HG03442 (cell line): Measurements from ENCODE around the gene ZDHHC6.
"Not testable (repeated sequence)": the region's sequence is repeated elsewhere in the genome, so short reads cannot be mapped to it uniquely, and the experiment has no call there.

ENCODE experiments used
- ATAC-seq: cut with Tn5 transposase; IDR thresholded peaks from one replicate; pipeline ENCODE4 v1.9.1; 2021; ENCODE audit warnings: mild to moderate bottlenecking, moderate library complexity; ENCODE audit not compliant: unreplicated experiment

ZDHHC6 gene

DNA sequence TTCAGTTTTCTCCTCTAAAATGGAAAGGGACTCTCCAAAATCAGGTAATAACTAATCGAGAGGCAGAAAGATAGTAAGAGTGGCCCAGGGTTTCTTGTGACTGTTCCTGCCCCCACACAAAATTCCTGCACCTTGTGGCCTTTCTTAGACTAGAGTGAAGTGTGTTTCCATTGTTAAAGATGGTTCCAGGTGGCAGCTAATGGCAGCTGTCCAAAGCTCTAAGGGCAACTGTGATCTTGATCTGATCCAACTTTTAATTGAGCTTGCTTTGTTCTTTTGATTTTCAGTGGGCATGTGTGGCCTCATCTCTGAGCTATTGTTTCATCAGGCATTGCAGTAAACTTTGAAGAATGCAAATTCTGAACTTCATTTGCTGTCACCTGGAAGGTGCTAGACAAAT lies 53.4 kb downstream of the ZDHHC6 start:
- no peak for ATAC-seq

DNA sequence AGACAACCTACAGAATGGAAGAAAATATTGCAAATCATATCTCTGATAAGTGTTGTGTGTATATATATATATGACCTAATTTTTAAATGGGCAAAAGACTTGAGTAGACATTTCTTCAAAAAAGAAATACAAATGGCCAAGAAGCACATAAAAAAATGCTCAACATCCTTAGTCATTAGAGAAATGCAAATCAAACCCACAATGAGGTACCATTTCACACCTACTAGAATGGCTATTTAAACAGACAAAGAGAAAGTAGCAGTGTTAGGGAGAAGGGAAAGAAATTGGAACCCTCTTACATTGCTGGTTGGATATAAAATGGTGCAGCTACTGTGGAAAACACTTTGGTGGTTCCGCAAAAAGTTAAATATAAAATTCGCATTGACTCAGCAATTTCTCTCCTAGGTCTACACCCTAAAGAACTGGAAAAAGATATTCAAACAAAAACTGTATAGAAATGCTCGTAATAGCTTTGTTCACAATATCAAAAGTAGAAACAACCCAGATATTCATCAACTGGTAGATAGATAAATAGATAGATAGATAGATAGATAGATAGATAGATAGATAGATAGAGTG lies 56.5 kb downstream of the ZDHHC6 start:
- peak; percentile 30 for ATAC-seq

DNA sequence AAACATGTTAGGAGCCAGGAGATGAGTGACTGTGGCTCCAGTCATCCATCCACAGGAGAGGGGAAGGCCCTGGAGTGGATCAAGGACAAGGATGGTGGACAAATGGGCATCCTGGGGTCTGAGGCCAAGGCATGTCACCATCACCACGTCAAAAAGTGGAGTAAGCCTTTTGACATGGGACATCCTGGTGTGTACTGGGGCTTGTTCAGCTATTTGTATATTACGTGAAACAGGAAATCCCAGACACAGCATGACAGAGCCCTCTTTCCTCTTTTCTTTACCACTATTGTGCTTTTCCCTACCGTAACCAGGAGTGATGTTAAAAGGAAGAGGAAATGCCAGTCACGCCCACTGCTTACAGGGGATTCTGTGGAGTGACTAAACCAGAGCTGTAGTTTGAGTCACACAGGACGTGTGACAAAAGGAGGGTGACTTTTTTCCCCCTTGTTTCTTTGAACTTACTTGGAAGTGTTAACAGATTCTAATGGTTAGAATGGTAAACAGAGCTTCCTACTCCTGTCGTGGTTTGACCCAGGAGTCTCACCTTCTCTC lies 57.4 kb downstream of the ZDHHC6 start:
- ATAC-seq = peak; percentile 73

DNA sequence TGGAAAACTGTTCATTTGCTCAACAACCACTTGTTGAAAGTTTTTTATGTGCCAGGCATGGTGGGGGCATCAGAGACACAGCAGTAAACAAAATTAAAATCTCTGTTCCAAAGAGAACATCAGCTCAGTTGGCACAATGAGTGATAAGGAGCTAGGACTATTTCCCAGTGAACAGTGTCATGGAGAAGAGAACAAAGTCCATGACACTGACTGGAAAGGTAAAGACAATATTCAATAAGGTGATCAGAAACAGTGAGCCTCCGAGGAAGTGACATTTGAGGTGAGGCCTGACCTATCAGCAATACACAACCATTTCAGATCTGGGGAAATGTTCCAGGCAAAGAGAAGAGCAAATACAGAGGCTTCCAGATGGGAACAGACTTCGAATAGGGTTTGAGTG lies 58.2 kb downstream of the ZDHHC6 start:
- no peak for ATAC-seq

DNA sequence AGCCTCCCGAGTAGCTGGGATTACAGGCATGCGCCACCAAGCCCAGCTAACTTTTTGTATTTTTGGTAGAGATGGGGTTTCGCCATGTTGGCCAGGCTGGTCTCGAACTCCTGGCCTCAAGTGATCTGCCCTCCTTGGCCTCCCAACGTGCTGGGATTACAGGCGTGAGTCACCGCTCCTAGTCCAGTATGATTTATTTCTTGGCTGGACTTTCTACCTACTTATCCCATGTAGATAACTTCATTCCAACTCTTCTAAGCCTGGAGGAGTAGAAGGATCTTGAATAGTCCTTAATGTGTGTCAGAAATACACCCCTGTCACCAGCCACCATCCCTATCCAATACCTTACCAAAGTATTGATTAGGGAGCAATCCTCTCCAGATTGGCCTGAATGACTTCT lies 58.7 kb downstream of the ZDHHC6 start:
- not testable (repeated sequence) for ATAC-seq

DNA sequence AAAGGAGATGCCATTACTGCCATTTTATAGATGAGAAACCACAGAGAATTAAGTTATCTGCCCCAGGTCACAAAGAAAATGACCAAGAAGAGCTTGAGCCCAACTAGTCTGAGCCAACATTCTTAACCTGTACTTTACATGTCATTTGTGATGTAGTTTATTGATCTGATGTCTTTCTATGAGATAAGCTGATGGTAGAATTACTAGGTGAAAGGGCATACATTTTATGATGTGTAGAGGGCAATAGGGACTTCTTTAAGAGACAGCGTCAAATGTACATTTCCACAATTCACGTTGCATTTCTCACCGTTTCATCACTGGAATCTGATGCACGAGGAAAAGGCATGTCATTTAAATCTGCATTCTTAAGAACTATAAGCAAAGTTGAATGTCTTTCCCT lies 61.5 kb downstream of the ZDHHC6 start:
- no peak for ATAC-seq

DNA sequence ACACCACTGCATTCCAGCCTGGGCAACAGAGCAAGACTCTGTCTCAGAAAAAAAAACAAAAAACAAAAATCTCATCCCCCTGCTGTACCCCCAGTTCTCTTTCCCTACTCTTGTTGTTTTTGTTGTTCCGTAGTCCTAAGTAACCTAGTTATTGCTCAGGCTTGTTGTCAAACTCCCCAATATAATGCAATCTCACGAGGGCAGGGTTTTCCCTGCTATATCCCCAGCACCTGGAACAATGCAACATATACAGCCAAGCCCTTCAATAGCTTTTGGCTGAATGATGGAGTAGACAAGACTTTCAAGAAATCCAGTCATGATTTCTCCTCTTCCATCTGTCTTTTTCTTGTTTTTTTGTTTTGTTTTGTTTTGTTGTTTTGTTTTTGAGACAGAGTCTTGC lies 62.6 kb downstream of the ZDHHC6 start:
- ATAC-seq = no peak

DNA sequence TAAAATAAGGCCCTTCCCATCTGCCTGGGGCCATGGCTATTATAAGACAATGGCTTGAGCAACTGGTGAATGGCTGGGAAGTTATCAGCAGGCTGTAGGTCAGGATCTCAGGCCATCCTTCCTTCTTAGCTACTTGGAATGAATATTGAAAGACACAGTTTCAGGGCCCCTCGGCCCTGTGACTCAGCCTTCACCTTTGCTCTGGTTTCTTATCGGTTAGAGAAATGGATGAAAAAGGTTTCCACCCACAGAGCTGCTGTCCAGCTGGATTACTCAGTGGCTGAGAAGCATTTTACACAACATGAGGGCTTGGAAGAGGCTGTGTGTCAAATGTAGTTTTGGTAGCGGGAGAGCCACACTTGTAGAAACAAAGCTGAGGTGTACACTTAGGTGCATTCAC lies 63.4 kb downstream of the ZDHHC6 start:
- ATAC-seq = peak; percentile 52

DNA sequence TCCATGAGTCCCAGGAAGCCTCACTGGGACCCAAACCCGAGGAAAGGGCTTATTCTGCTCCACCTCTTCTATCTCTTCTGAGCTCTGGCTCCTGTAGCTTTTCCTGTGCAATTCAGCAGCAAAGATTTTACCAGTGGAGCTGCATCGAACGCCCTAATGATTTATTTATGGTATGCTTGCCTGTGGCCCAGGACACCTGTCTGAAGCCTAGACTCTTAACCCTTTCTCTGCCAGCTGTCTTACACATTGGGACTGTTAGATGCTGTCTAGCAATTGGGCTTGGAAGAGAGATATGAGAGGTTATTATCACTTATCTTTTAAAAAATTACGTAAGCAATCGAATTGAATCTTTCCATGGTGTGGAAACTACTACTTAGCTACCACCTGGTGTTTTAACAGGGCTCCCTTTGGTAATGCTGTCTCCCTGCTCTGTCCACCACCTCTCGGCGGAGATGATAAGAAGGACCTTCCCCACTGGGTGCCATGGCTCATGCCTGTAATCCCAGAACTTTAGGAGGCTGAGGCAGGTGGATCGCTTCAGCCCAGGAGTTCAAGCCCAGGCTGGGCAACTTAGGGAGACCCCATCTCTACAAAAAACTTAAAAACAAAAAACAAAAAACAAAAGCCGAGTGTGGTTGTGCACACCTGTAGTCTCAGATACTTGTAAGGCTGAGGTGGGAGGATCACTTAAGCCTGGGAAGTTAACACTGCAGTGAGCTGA lies 64.0 kb downstream of the ZDHHC6 start:
- ATAC-seq = no peak
